HG03196 (cell line): ENCODE results near the gene PIN1.

Source experiments
- ATAC-seq: cut with Tn5 transposase; IDR thresholded peaks from one replicate; pipeline ENCODE4 v1.9.1; 2021; ENCODE audit not compliant: unreplicated experiment

PIN1 gene

GRCh38 chr19:9854282-9854846, 19.2 kb downstream of the PIN1 start:
- ATAC-seq: no peak

GRCh38 chr19:9856609-9857008, 21.5 kb downstream of the PIN1 start:
- ATAC-seq: no peak

- no peak for ATAC-seq
These were observed 22.1 kb downstream of the PIN1 start for GRCh38 chr19:9857076-9857721.

- no peak for ATAC-seq
These were observed 23.0 kb downstream of the PIN1 start for GRCh38 chr19:9857920-9858746.

- ATAC-seq: no peak
These were observed 23.6 kb downstream of the PIN1 start for GRCh38 chr19:9858766-9859165.

- ATAC-seq: no peak
These were observed 25.3 kb downstream of the PIN1 start for GRCh38 chr19:9860407-9860806.

GRCh38 chr19:9861503-9861902, 26.4 kb downstream of the PIN1 start:
- ATAC-seq: no peak

- no peak for ATAC-seq
These were observed 27.8 kb downstream of the PIN1 start for GRCh38 chr19:9862938-9863337.

GRCh38 chr19:9863759-9864158, 28.6 kb downstream of the PIN1 start:
- no peak for ATAC-seq

GRCh38 chr19:9865732-9866501, 30.8 kb downstream of the PIN1 start:
- ATAC-seq: no peak

GRCh38 chr19:9868983-9869617, 34.0 kb downstream of the PIN1 start:
- no peak for ATAC-seq

- ATAC-seq: no peak
These were observed 36.7 kb downstream of the PIN1 start for GRCh38 chr19:9871626-9872338.

- ATAC-seq: no peak
These were observed 37.6 kb downstream of the PIN1 start for GRCh38 chr19:9872618-9873242.

- no peak for ATAC-seq
These were observed 40.0 kb downstream of the PIN1 start for GRCh38 chr19:9875031-9875627.

GRCh38 chr19:9875796-9876195, 40.7 kb downstream of the PIN1 start:
- ATAC-seq: no peak

- ATAC-seq: no peak
These were observed 42.8 kb downstream of the PIN1 start for GRCh38 chr19:9877780-9878510.

- ATAC-seq: no peak
These were observed 43.5 kb downstream of the PIN1 start for GRCh38 chr19:9878511-9879196.

- ATAC-seq: no peak
These were observed 46.6 kb downstream of the PIN1 start for GRCh38 chr19:9881720-9882119.
